Natural killer cell (primary cell): Measurements from ENCODE around the gene FOXK1. TPM values are rescaled to one million over a fixed set of nuclear protein-coding genes. Genes with fewer than 3 reads are reported as not detected.

Source experiments
- ATAC-seq, 3 donors: fragments of 150-1000 bp in 2 of 3; fragments of 200-7000 bp in 1 of 3; cut with Tn5 transposase; 1 replicate in 1 of 3; 2 replicates in 2 of 3; pipeline ENCODE4 v1.10.0; 2021; ENCODE audit warnings: mild to moderate bottlenecking in 2 of 3, moderate library complexity in 2 of 3
- DNase-seq, 2 donors: peaks; one replicate each; pipeline versions ENCODE4 v3.0.0 to v3.0.0-alpha.2; 2013 to 2021; ENCODE audit warnings: mixed read lengths in 1 of 2
- H3K27ac ChIP-seq: one replicate; pipeline ENCODE4 v1.5.1; 2013; ENCODE audit warnings: mild to moderate bottlenecking, low read length
- H3K27me3 ChIP-seq: one replicate; pipeline ENCODE4 v1.6.1; 2013; ENCODE audit warnings: low read length; ENCODE audit not compliant: control insufficient read depth, insufficient read depth
- H3K36me3 ChIP-seq: one replicate; pipeline ENCODE4 v1.6.1; 2013; ENCODE audit warnings: low read length; ENCODE audit not compliant: control insufficient read depth, insufficient read depth
- H3K4me1 ChIP-seq: one replicate; pipeline ENCODE4 v1.6.1; 2013; ENCODE audit warnings: low read length; ENCODE audit not compliant: control insufficient read depth, insufficient read depth
- H3K4me3 ChIP-seq: one replicate; pipeline ENCODE4 v1.5.1; 2013; ENCODE audit warnings: low read length
- H3K9me3 ChIP-seq: one replicate; pipeline ENCODE4 v1.6.1; 2013; ENCODE audit warnings: low read length; ENCODE audit not compliant: control insufficient read depth, insufficient read depth
- H3K27ac Mint-ChIP-seq, 2 donors: one replicate each; pipeline ENCODE4 v1.8.0; 2022; ENCODE audit warnings: mild to moderate bottlenecking in 2 of 2, mixed read lengths in 2 of 2, moderate library complexity in 1 of 2
- H3K27me3 Mint-ChIP-seq, 2 donors: one replicate each; pipeline ENCODE4 v1.8.0; 2022; ENCODE audit warnings: low read depth in 2 of 2, mixed read lengths in 2 of 2
- H3K36me3 Mint-ChIP-seq: one replicate; pipeline ENCODE4 v1.8.0; 2022; ENCODE audit warnings: mixed read lengths
- H3K4me1 Mint-ChIP-seq, 2 donors: one replicate each; pipeline ENCODE4 v1.8.0; 2022; ENCODE audit warnings: mixed read lengths in 2 of 2
- H3K4me3 Mint-ChIP-seq: one replicate; pipeline ENCODE4 v1.8.0; 2022; ENCODE audit warnings: mild to moderate bottlenecking, moderate library complexity, mixed read lengths
- H3K9me3 Mint-ChIP-seq, 2 donors: one replicate each; pipeline ENCODE4 v1.8.0; 2022; ENCODE audit warnings: mixed read lengths in 2 of 2
- CTCF ChIP-seq: fragments of 200-600 bp; IDR thresholded peaks from one replicate; pipeline ENCODE4 v1.8.0; 2022; ENCODE audit warnings: antibody characterized with exemption
- WGBS: methylation state at CpG from one replicate; pipeline ENCODE4 v1.1.7; 2013; ENCODE audit warnings: missing lambda C conversion rate; ENCODE audit not compliant: insufficient coverage; 5-methylcytosine and 5-hydroxymethylcytosine counted together
- intact Hi-C: fragments of 100-400 bp; cut with micrococcal nuclease; formaldehyde crosslinking; loops from one replicate; pipeline ENCODE4 v1.14.2; 2022
- total RNA-seq, 4 donors: library from RNA; stranded (reverse); fragments of 120-200 nt in 1 of 4; gene quantifications; one replicate each; pipeline versions ENCODE4 v1.2.3 to v1.2.4, GENCODE V29; 2013 to 2022

The FOXK1 gene
- total RNA-seq, 3 donors from 2014 or later (not counting 1 experiment from before 2014, with no cell fraction given), result 51.6 to 59.7 (median 55.3) TPM

- TF ChIP-seq CTCF, result no peak
- Histone ChIP-seq H3K9me3 (no peaks in the 10 kb centered on the region), H3K36me3 (peaks cover 47% of the 10 kb centered on the region), H3K27ac (no peak overlapping the region), H3K4me1 (peaks cover 17% of the 10 kb centered on the region), H3K27me3 (no peaks in the 10 kb centered on the region), H3K4me3 (no peak overlapping the region)
- H3K9me3 Mint-ChIP-seq, result no peaks in the 10 kb centered on the region
- peak overlapping the region in 1 of 2 donors; percentile 72 for H3K27ac Mint-ChIP-seq
- H3K4me1 Mint-ChIP-seq, result peaks cover 11 to 14% of the 10 kb centered on the region in 2 donors
- intact Hi-C loops, result no loop called here
- no peak for DNase-seq
- no peak for ATAC-seq
- 96% methylated on average over 24 of the region's 24 CpGs for WGBS
- no peaks in the 10 kb centered on the region for H3K27me3 Mint-ChIP-seq
- no peak overlapping the region for H3K4me3 Mint-ChIP-seq
- H3K36me3 Mint-ChIP-seq, result no peaks in the 10 kb centered on the region
These were observed 108.5 kb downstream of the FOXK1 start for GRCh38 chr7:4790516-4790991.

GRCh38 chr7:4791101-4791737 lies 109.1 kb downstream of the FOXK1 start:
- peaks cover 17% of the 10 kb centered on the region for H3K4me1 ChIP-seq
- DNase-seq (no peak), ATAC-seq (no peak)
- no peak for TF ChIP-seq CTCF
- no peak overlapping the region for H3K27ac ChIP-seq
- H3K4me3 ChIP-seq, result no peak overlapping the region
- Mint-ChIP-seq H3K4me3 (peak overlapping the region; percentile 70), H3K27ac (peak overlapping the region in 1 of 2 donors; percentile 24), H3K9me3 (no peaks in the 10 kb centered on the region), H3K27me3 (no peaks in the 10 kb centered on the region), H3K36me3 (no peaks in the 10 kb centered on the region), H3K4me1 (peaks cover 11 to 14% of the 10 kb centered on the region in 2 donors)
- H3K36me3 ChIP-seq, result peaks cover 42% of the 10 kb centered on the region
- H3K9me3 ChIP-seq, result no peaks in the 10 kb centered on the region
- intact Hi-C loops, result no loop called here
- no peaks in the 10 kb centered on the region for H3K27me3 ChIP-seq
- WGBS, result 96% methylated on average over 25 of the region's 25 CpGs

- WGBS, result 50% methylated on average over 46 of the region's 50 CpGs
- peak overlapping the region in 1 of 2 donors; percentile 24 for H3K27ac Mint-ChIP-seq
- Histone ChIP-seq H3K27me3 (no peaks in the 10 kb centered on the region), H3K36me3 (peaks cover 34% of the 10 kb centered on the region), H3K4me3 (peak overlapping the region; percentile 20), H3K4me1 (peaks cover 17% of the 10 kb centered on the region), H3K27ac (peak overlapping the region; percentile 26), H3K9me3 (no peaks in the 10 kb centered on the region)
- H3K9me3 Mint-ChIP-seq, result no peaks in the 10 kb centered on the region
- H3K4me3 Mint-ChIP-seq, result peak overlapping the region; percentile 70
- TF ChIP-seq CTCF, result peak; percentile 76
- intact Hi-C loops, result no loop called here
- H3K36me3 Mint-ChIP-seq, result no peaks in the 10 kb centered on the region
- ATAC-seq (peak; percentile 87 to 92 (median 92)), DNase-seq (peak; percentile 80 to 90)
- no peaks in the 10 kb centered on the region for H3K27me3 Mint-ChIP-seq
- H3K4me1 Mint-ChIP-seq, result peaks cover 11 to 14% of the 10 kb centered on the region in 2 donors
These were observed 109.8 kb downstream of the FOXK1 start for GRCh38 chr7:4791738-4792536.
